GM18867 (cell line): ENCODE measurements around the gene ACTN1.
"Not testable (repeated sequence)": the region's sequence is repeated elsewhere in the genome, so short reads cannot be mapped to it uniquely, and the experiment has no call there.

ENCODE experiments used
- ATAC-seq: cut with Tn5 transposase; IDR thresholded peaks from one replicate; pipeline ENCODE4 v1.9.1; 2021; ENCODE audit warnings: mild to moderate bottlenecking, moderate library complexity; ENCODE audit not compliant: unreplicated experiment

ACTN1 gene

GRCh38 chr14:68986926-68987652 lies 8.0 kb upstream of the ACTN1 start:
- ATAC-seq = no peak

- ATAC-seq = no peak
These were observed 7.1 kb upstream of the ACTN1 start for GRCh38 chr14:68986225-68986624.

- no peak for ATAC-seq
These were observed 5.6 kb upstream of the ACTN1 start for GRCh38 chr14:68984686-68985085.

GRCh38 chr14:68983191-68983590 lies 4.1 kb upstream of the ACTN1 start:
- ATAC-seq = no peak

- ATAC-seq = no peak
These were observed 3.5 kb upstream of the ACTN1 start for GRCh38 chr14:68982581-68982980.

GRCh38 chr14:68981539-68981976 lies 2.5 kb upstream of the ACTN1 start:
- no peak for ATAC-seq

GRCh38 chr14:68981139-68981538 lies 2.0 kb upstream of the ACTN1 start:
- ATAC-seq = no peak

- ATAC-seq = no peak
These were observed 785 bp upstream of the ACTN1 start for GRCh38 chr14:68979722-68980451.

GRCh38 chr14:68978172-68978911 lies 760 bp downstream of the ACTN1 start:
- ATAC-seq = no peak

- no peak for ATAC-seq
These were observed 1.4 kb downstream of the ACTN1 start for GRCh38 chr14:68977718-68978171.

GRCh38 chr14:68977180-68977717 lies 1.9 kb downstream of the ACTN1 start:
- ATAC-seq = no peak

- ATAC-seq = no peak
These were observed 2.7 kb downstream of the ACTN1 start for GRCh38 chr14:68976160-68977067.

- no peak for ATAC-seq
These were observed 3.4 kb downstream of the ACTN1 start for GRCh38 chr14:68975667-68976066.

- ATAC-seq = no peak
These were observed 4.2 kb downstream of the ACTN1 start for GRCh38 chr14:68974759-68975347.

GRCh38 chr14:68973639-68974038 lies 5.5 kb downstream of the ACTN1 start:
- ATAC-seq = no peak

- not testable (repeated sequence) for ATAC-seq
These were observed 5.9 kb downstream of the ACTN1 start for GRCh38 chr14:68973219-68973565.

GRCh38 chr14:68972507-68973218 lies 6.4 kb downstream of the ACTN1 start:
- no peak for ATAC-seq

- ATAC-seq = no peak
These were observed 7.6 kb downstream of the ACTN1 start for GRCh38 chr14:68971411-68972035.

GRCh38 chr14:68970736-68971135 lies 8.4 kb downstream of the ACTN1 start:
- no peak for ATAC-seq
